NCI-H748 (cell line): ENCODE data around the gene EYS.
"Not testable (repeated sequence)": the region's sequence is repeated elsewhere in the genome, so short reads cannot be mapped to it uniquely, and the experiment has no call there.

Experiments
- DNase-seq: peaks from one replicate; lab custom pipeline; 2025; ENCODE audit not compliant: unreplicated experiment; lab: John Stamatoyannopoulos, UW

EYS gene

GRCh38 chr6:64505312-64505711 lies 1201.7 kb downstream of the EYS start:
- peak; percentile 45 for DNase-seq

- DNase-seq = no peak
Measured at GRCh38 chr6:64504503-64504902, 1202.5 kb downstream of the EYS start.

GRCh38 chr6:64502801-64503200 lies 1204.2 kb downstream of the EYS start:
- DNase-seq = no peak

- DNase-seq = no peak
Measured at GRCh38 chr6:64497634-64498033, 1209.4 kb downstream of the EYS start.

GRCh38 chr6:64489763-64490162 lies 1217.3 kb downstream of the EYS start:
- no peak for DNase-seq

- no peak for DNase-seq
Measured at GRCh38 chr6:64486578-64487351, 1220.3 kb downstream of the EYS start.

GRCh38 chr6:64483956-64484499 lies 1223.0 kb downstream of the EYS start:
- DNase-seq = no peak

- no peak for DNase-seq
Measured at GRCh38 chr6:64482631-64483030, 1224.4 kb downstream of the EYS start.

GRCh38 chr6:64479134-64479533 lies 1227.9 kb downstream of the EYS start:
- DNase-seq = no peak

- DNase-seq = no peak
Measured at GRCh38 chr6:64477391-64477790, 1229.6 kb downstream of the EYS start.

- no peak for DNase-seq
Measured at GRCh38 chr6:64476935-64477334, 1230.1 kb downstream of the EYS start.

- not testable (repeated sequence) for DNase-seq
Measured at GRCh38 chr6:64469405-64469804, 1237.6 kb downstream of the EYS start.

GRCh38 chr6:64467656-64468055 lies 1239.4 kb downstream of the EYS start:
- no peak for DNase-seq

GRCh38 chr6:64459411-64459944 lies 1247.5 kb downstream of the EYS start:
- DNase-seq = no peak

GRCh38 chr6:64448101-64448500 lies 1258.9 kb downstream of the EYS start:
- not testable (repeated sequence) for DNase-seq

- no peak for DNase-seq
Measured at GRCh38 chr6:64445038-64445437, 1262.0 kb downstream of the EYS start.

GRCh38 chr6:64439274-64439673 lies 1267.8 kb downstream of the EYS start:
- no peak for DNase-seq

- no peak for DNase-seq
Measured at GRCh38 chr6:64437996-64438395, 1269.0 kb downstream of the EYS start.

GRCh38 chr6:64429926-64430325 lies 1277.1 kb downstream of the EYS start:
- DNase-seq = no peak

- no peak for DNase-seq
Measured at GRCh38 chr6:64428186-64428585, 1278.8 kb downstream of the EYS start.

GRCh38 chr6:64415926-64416325 lies 1291.1 kb downstream of the EYS start:
- DNase-seq = no peak

- no peak for DNase-seq
Measured at GRCh38 chr6:64411226-64411625, 1295.8 kb downstream of the EYS start.

- no peak for DNase-seq
Measured at GRCh38 chr6:64409948-64410347, 1297.1 kb downstream of the EYS start.
